HEK293T (cell line): ENCODE measurements around the gene SMARCB1.

Experiments used
- ARNT ChIP-seq: fragments of 450-650 bp; IDR thresholded peaks from 2 replicates; pipeline ENCODE4 v1.6.1; 2017; ENCODE audit warnings: mild to moderate bottlenecking
- BHLHE40 ChIP-seq: fragments of 450-650 bp; IDR thresholded peaks from 2 replicates; pipeline ENCODE4 v1.6.1; 2016; ENCODE audit warnings: mild to moderate bottlenecking, moderate library complexity, borderline replicate concordance
- CTBP1 ChIP-seq: fragments of 450-650 bp; IDR thresholded peaks from 2 replicates; pipeline ENCODE4 v1.6.1; 2016; ENCODE audit warnings: borderline replicate concordance
- ELF4 ChIP-seq: fragments of 450-650 bp; IDR thresholded peaks from 2 replicates; pipeline ENCODE4 v1.6.1; 2017; ENCODE audit warnings: antibody characterized with exemption
- FOXK2 ChIP-seq: fragments of 450-650 bp; IDR thresholded peaks from 2 replicates; pipeline ENCODE4 v1.6.1; 2016; ENCODE audit warnings: mild to moderate bottlenecking
- FOXM1 ChIP-seq: fragments of 450-650 bp; IDR thresholded peaks from 2 replicates; pipeline ENCODE4 v1.6.1; 2017; ENCODE audit warnings: mild to moderate bottlenecking, borderline replicate concordance
- HDGF ChIP-seq: fragments of 450-650 bp; IDR thresholded peaks from 2 replicates; pipeline ENCODE4 v1.6.1; 2017; ENCODE audit warnings: antibody characterized with exemption, borderline replicate concordance
- L3MBTL2 ChIP-seq: fragments of 450-650 bp; conservative IDR thresholded peaks from 2 replicates; pipeline ENCODE4 v1.6.1; 2016; ENCODE audit warnings: mild to moderate bottlenecking
- LEF1 ChIP-seq: fragments of 450-650 bp; IDR thresholded peaks from 2 replicates; pipeline ENCODE4 v1.6.1; 2017; ENCODE audit warnings: mild to moderate bottlenecking, borderline replicate concordance
- NFRKB ChIP-seq: fragments of 450-650 bp; IDR thresholded peaks from 2 replicates; pipeline ENCODE4 v1.6.1; 2016; ENCODE audit warnings: mild to moderate bottlenecking, moderate library complexity
- PKNOX1 ChIP-seq: fragments of 450-650 bp; IDR thresholded peaks from 2 replicates; pipeline ENCODE4 v1.6.1; 2016
- SP1 ChIP-seq: fragments of 450-650 bp; IDR thresholded peaks from 2 replicates; pipeline ENCODE4 v1.6.1; 2017
- SUZ12 ChIP-seq: fragments of 450-650 bp; IDR thresholded peaks from 2 replicates; pipeline ENCODE4 v1.6.1; 2016; ENCODE audit warnings: mild to moderate bottlenecking
- ZNF384 ChIP-seq: fragments of 450-650 bp; IDR thresholded peaks from 2 replicates; pipeline ENCODE4 v1.6.1; 2016

GRCh38 chr22:23823331-23823791 is 36.6 kb downstream of the SMARCB1 start:
- TF ChIP-seq PKNOX1 (no peak), FOXM1 (no peak), SP1 (no peak), SUZ12 (no peak), HDGF (no peak), FOXK2 (no peak), BHLHE40 (no peak), ELF4 (no peak), ZNF384 (no peak), ARNT (no peak), CTBP1 (no peak), L3MBTL2 (no peak), NFRKB (no peak), LEF1 (no peak)
